Mesothelial cell of epicardium (in vitro differentiated cells): ENCODE results near the gene OSBP. TPM values are rescaled to one million over a fixed set of nuclear protein-coding genes. Genes with fewer than 3 reads are reported as not detected.

ENCODE experiments used
- DNase-seq, 2 experiments: peaks; one replicate each; pipeline ENCODE4 v3.0.0; 2021; ENCODE audit warnings: low spot score in 2 of 2; ENCODE audit not compliant: unreplicated experiment in 2 of 2
- H3K27ac Mint-ChIP-seq: 2 replicates; pipeline ENCODE4 v1.8.0; 2021; ENCODE audit warnings: mixed read lengths
- H3K27me3 Mint-ChIP-seq: 2 replicates; pipeline ENCODE4 v1.8.0; 2021; ENCODE audit warnings: low read depth, mixed read lengths
- H3K36me3 Mint-ChIP-seq: 2 replicates; pipeline ENCODE4 v1.8.0; 2021; ENCODE audit warnings: mixed read lengths
- H3K4me1 Mint-ChIP-seq: 2 replicates; pipeline ENCODE4 v1.8.0; 2021; ENCODE audit warnings: mixed read lengths
- H3K4me3 Mint-ChIP-seq: 2 replicates; pipeline ENCODE4 v1.8.0; 2021; ENCODE audit warnings: mild to moderate bottlenecking, moderate library complexity, mixed read lengths
- H3K9me3 Mint-ChIP-seq: 2 replicates; pipeline ENCODE4 v1.8.0; 2021; ENCODE audit warnings: mixed read lengths
- CTCF ChIP-seq: fragments of 200-600 bp; sonication (generic); IDR thresholded peaks from one replicate; pipeline ENCODE4 v1.5.0; 2021; ENCODE audit warnings: antibody characterized with exemption; ENCODE audit not compliant: unreplicated experiment
- microRNA-seq: library from miRNA; unstranded; fragments of <30 nt; microRNA quantifications from one replicate; pipeline ENCODE4 v1.2.0, GENCODE V29; 2021; ENCODE audit warnings: inconsistent platforms, mixed read lengths
- total RNA-seq: library from RNA; stranded (reverse); gene quantifications from 3 replicates; pipeline ENCODE4 v1.2.1, GENCODE V29; 2021

OSBP gene
- total RNA-seq, 1 donor from 2014 or later: 47.6 TPM

- TF ChIP-seq CTCF: no peak
- H3K27ac Mint-ChIP-seq: no peak overlapping the region
- no peak overlapping the region for H3K4me3 Mint-ChIP-seq
- H3K9me3 Mint-ChIP-seq: peaks cover 8% of the 10 kb centered on the region
- peaks cover 10% of the 10 kb centered on the region for H3K4me1 Mint-ChIP-seq
- no peaks in the 10 kb centered on the region for H3K27me3 Mint-ChIP-seq
- DNase-seq: no peak
- H3K36me3 Mint-ChIP-seq: no peaks in the 10 kb centered on the region
Measured at GRCh38 chr11:59534676-59535075, 80.9 kb downstream of the OSBP start.

GRCh38 chr11:59532620-59533019 lies 83.0 kb downstream of the OSBP start:
- H3K4me3 Mint-ChIP-seq: no peak overlapping the region
- DNase-seq: no peak
- H3K9me3 Mint-ChIP-seq: peaks cover 8% of the 10 kb centered on the region
- H3K27ac Mint-ChIP-seq: no peak overlapping the region
- no peaks in the 10 kb centered on the region for H3K27me3 Mint-ChIP-seq
- H3K36me3 Mint-ChIP-seq: no peaks in the 10 kb centered on the region
- no peak for TF ChIP-seq CTCF
- H3K4me1 Mint-ChIP-seq: peaks cover 15% of the 10 kb centered on the region

- peaks cover 10% of the 10 kb centered on the region for H3K27me3 Mint-ChIP-seq
- H3K36me3 Mint-ChIP-seq: no peaks in the 10 kb centered on the region
- peaks cover 8% of the 10 kb centered on the region for H3K9me3 Mint-ChIP-seq
- no peak overlapping the region for H3K4me3 Mint-ChIP-seq
- no peak for DNase-seq
- H3K27ac Mint-ChIP-seq: no peak overlapping the region
- H3K4me1 Mint-ChIP-seq: peaks cover 9% of the 10 kb centered on the region
- TF ChIP-seq CTCF: no peak
Measured at GRCh38 chr11:59528711-59529110, 86.9 kb downstream of the OSBP start.

Small RNA genes lying within 50 kb of the gene (microRNA-seq; reads per million reads assigned to microRNA genes)
- gene MIR3162: not detected

Other genes starting within 250 kb of the OSBP start
- gene OR5A2, start 189.4 kb downstream of the OSBP start, total RNA-seq: not detected in 3 replicates
- not detected in 3 replicates for gene OR5A1, start 179.3 kb downstream of the OSBP start, total RNA-seq
- gene OR4D6, start 158.8 kb downstream of the OSBP start, total RNA-seq: not detected in 3 replicates
- not detected in 3 replicates for gene OR4D10, start 142.5 kb downstream of the OSBP start, total RNA-seq
- gene OR4D11, start 112.2 kb downstream of the OSBP start, total RNA-seq: not detected in 3 replicates
- gene OR4D9, start 104.2 kb downstream of the OSBP start, total RNA-seq: not detected in 3 replicates
- gene PATL1, start 53.3 kb upstream of the OSBP start, total RNA-seq: 30.6 to 32.0 TPM (median 31.6 TPM) in 3 replicates
- not detected in 3 replicates for gene OR10V1, start 98.1 kb upstream of the OSBP start, total RNA-seq
- 19.0 to 24.2 TPM (median 21.1 TPM) in 3 replicates for gene STX3, start 139.6 kb upstream of the OSBP start, total RNA-seq
- gene MRPL16, start 195.0 kb upstream of the OSBP start, total RNA-seq: 34.3 to 42.3 TPM (median 37.2 TPM) in 3 replicates
- gene CBLIF, start 229.7 kb upstream of the OSBP start, total RNA-seq: not detected in 3 replicates